NCI-H2196 (cell line): ENCODE data around the gene SLC24A3.
"Not testable (repeated sequence)": the region's sequence is repeated elsewhere in the genome, so short reads cannot be mapped to it uniquely, and the experiment has no call there.

Experiments
- DNase-seq: peaks from one replicate; lab custom pipeline; 2025; ENCODE audit not compliant: unreplicated experiment; lab: John Stamatoyannopoulos, UW

Gene SLC24A3

DNA sequence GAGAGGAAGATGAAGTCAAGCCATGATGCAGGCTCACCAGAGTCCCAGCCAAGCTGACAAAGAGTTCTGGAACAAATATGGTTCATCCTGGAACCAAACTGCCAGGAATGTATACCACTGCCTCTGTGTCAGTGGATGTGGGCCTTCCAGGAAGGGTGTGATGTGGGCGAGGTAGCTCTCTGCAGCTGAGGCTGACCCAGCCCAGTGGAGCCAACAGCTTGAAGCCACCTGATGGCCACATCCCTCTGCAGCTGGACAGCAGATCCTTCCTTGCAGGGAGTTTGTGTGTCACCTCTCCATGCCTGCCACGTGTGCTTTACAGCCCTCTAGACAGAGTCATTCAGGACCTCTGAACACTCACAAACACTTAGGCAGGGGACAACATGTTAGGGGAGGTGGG is 403.6 kb downstream of the SLC24A3 start:
- no peak for DNase-seq

DNA sequence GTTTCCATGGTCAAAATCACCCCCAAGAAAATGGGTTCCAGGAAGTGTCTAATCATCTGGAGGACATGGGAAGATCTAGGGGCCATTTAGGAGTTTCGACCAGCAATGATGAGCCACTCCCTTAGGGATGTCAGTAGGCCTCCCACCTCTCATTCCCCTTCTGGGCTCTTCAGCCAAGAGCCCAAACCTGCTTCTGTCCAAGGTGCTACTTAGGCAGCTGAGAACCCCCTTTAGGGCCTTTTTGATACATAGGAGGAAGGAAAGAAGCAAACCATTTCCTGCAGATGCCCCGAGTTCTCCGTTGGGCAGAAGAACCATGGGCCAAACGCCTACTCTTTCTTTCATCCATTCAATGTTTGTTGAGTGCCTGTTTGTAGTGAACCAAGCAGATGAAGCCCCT is 404.2 kb downstream of the SLC24A3 start:
- DNase-seq, result no peak

DNA sequence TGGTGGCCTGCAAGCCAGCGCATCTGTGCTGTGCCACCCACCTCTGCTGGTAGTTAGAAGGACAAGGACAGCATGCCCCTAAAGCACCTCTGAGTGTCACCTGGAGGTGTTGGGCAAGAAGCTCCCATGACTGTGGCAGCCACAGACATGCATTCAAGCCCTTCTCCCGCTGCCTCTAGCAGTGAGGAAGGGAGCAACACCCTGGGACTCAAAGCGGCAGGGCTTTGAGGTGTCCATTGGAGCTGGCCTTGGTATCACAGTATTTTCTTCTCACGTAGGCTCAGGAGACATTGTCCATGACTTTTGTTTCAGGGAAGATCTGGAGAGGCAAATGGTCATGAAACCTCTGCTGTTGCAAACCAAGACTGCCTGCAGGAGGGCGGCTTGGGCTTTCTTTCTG is 404.8 kb downstream of the SLC24A3 start:
- no peak for DNase-seq

GRCh38 chr20:19618711-19619110 is 406.3 kb downstream of the SLC24A3 start:
- DNase-seq, result no peak

DNA sequence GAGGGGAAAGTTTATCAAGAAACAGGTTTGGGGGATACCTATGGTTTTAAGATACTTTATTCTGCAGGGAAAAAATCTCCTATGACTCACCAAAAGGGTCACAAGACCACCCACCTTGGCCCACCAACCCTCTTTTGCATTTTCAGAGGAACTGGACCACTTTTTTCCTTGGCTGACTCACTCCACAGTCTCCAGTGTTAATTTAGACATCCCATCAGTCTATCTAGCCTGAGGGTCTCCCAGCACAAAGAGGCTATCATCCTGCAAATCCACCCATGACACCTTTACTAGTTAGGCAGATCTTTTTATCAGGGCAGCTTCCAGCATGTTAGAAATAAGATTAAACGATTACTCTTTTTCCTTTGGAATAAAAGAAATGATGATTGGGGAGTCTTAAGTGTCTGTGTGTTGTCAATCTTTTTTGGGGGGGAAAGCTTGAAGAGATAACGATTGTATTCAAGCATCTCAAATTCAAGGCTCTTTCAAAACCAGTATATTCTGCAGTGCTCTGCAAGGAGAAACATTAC is 407.5 kb downstream of the SLC24A3 start:
- DNase-seq, result no peak

- DNase-seq, result no peak
These were observed 408.0 kb downstream of the SLC24A3 start for GRCh38 chr20:19620446-19620845.

DNA sequence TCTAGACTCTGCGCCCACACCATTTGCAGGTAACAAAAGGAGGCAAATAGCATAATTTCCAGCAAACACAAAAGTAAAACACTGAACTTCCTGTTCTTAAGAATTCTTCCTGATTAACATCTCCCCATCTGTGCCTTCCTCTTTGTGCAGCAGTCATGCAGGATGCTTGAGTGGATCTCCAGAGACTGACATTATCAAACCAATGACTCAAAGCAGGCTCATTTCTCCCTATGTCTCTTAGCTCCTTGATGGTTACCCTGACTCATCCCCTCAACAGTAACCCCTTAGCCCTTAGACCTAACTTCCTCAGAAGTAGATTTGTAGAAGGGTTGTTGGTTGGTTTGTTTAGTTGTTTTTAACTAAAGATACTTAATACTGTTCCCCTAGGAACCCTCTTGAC is 408.6 kb downstream of the SLC24A3 start:
- DNase-seq, result no peak

- no peak for DNase-seq
These were observed 412.0 kb downstream of the SLC24A3 start for GRCh38 chr20:19624221-19624965.

GRCh38 chr20:19625426-19625825 is 413.0 kb downstream of the SLC24A3 start:
- no peak for DNase-seq

GRCh38 chr20:19626896-19627295 is 414.5 kb downstream of the SLC24A3 start:
- DNase-seq, result no peak

GRCh38 chr20:19628570-19629134 is 416.2 kb downstream of the SLC24A3 start:
- peak; percentile 40 for DNase-seq

DNA sequence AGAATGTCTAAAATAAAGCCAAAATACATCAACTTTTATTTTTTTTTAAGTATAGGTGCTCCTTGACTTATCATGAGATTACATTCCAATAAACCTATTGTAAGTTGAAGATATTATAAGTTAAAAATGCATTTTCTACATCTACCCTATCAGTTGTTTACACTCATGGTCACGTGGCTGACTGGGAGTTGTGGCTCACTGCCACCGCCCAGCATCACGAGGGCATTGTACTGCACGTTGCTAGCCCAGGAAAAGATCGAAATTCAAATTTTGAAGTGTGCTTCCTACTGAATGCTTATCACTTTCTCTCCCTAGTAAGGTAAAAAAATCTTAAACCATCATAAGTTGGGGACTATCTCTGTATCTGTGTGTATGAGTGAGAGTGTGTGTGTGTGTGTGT is 419.0 kb downstream of the SLC24A3 start:
- DNase-seq, result no peak

GRCh38 chr20:19633985-19634384 is 421.5 kb downstream of the SLC24A3 start:
- DNase-seq, result no peak

GRCh38 chr20:19639471-19640045 is 427.1 kb downstream of the SLC24A3 start:
- DNase-seq, result not testable (repeated sequence)

DNA sequence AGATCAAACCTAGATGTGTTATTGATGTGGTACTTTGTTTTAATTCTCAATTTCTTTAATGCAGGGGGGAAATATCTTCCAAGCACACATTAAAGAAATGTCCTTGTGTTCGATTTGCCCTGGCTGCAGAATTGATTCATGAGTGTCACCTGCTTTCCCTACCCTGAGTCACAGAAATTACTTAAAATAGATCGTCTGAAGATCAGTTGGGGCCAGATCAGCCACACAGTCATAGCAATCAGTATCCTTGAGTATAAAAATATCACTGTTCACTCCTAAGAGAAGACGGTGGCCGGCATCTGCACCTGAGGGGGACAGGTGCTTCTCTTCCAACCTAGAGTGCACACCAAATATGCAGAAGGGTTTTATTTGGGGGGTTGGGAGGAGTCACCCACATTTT is 430.4 kb downstream of the SLC24A3 start:
- no peak for DNase-seq

DNA sequence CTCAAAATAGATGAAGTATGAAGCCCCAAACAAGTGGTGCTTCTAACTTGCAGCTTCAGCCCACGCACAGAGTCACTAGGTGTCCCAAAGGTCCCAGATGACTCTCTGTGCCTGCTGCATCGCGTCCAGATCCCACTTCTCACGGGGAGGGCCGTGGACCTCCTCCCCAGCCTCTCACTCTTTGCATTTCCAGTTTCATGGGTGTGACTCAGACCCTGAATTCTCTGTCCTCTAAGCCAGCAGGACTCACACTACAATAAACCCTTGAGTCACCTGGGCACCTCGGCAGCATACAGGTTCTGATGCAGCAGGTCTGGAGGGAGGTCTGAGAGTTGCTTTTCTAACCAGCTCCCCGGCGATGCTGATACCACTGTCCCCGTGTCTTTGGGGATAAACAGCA is 431.6 kb downstream of the SLC24A3 start:
- DNase-seq, result no peak

DNA sequence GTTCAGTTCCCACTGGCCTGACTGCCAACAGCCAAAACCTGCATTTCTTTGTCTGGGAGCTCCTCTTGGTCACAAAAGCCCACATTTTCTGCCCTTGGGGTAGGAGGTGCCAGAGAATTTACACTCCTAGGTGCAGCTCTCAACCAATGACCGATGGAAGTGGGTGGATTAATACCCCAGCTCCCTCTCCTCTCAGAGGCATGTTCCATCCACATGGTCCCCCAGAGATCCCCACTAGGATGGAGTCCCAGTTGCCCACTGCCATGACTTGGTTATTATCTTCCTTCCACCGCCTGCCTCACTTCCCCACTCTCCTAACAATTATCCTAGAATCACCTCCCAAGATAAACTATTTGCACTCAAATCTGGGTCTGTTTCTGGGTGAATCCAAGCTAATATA is 434.5 kb downstream of the SLC24A3 start:
- no peak for DNase-seq

DNA sequence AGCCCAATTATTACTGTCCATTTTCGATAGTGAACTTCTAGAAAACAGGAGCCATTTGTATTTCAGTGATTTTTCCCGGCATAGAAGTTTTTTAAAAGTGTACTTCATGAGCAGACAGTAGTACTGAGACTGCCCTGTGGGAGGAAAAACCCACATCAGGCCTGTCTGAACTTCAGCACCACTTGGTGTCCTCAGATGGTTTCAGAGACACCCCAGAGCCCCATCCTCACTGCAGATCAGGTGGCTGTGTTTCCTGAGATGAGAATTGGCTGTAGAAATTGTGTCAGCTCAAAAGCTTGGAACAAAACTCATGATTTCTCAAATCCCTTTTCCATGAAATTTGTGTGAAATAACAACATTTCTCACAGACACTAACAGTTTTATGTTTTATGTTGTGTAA is 435.6 kb downstream of the SLC24A3 start:
- DNase-seq, result no peak

DNA sequence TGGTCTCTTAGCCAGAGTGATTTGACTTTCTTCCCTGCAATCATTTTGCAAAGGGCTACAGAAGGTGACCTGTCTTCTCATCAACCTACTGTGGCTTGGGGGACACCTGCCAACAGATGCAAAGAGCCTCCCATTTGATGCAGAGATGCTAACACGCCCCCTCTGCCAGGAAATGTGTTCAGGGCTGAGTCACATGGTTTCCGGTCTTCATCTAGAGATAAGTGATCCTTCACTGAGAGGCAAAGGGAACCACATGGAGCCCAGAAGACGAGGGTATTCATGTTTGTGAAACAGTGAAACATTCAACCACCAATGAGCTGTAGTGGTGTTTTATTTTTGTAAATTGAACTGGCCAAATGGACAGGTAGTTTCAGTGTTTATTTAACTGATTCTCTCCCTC is 436.6 kb downstream of the SLC24A3 start:
- DNase-seq, result no peak

DNA sequence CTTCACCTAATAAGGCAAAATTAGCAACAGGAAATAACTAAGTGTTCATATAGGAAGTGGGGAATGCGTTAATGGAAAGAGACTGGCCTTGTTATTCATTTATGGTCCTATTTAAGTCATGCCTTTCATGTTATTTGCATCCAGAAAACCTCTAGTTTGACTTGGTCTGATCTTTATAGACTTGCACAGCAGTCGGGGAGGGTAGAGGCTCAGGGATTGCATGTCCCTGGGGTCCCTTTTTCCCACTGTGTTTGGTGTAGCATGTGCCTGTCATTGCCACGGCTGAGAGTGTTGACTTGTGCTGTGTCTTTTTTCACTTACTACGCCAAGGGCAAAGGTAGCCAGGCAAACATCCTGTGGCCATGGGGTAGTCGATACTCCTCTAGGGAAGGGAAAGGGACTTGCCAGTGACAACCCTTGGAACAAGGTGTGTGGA is 440.2 kb downstream of the SLC24A3 start:
- no peak for DNase-seq

GRCh38 chr20:19653327-19653726 is 440.9 kb downstream of the SLC24A3 start:
- no peak for DNase-seq

GRCh38 chr20:19654921-19655320 is 442.5 kb downstream of the SLC24A3 start:
- DNase-seq, result no peak
